Suprapubic skin (tissue), 3 donors: ENCODE results near the gene ZFP1.

ENCODE experiments used
- CTCF ChIP-seq, 2 donors: fragments of 200-600 bp in 1 of 2; fragments of 450-650 bp in 1 of 2; sonication (generic) in 1 of 2; IDR thresholded peaks; one replicate each; pipeline ENCODE4 v1.5.1; 2016 to 2019; ENCODE audit warnings: antibody characterized with exemption in 2 of 2, mild to moderate bottlenecking in 1 of 2, moderate library complexity in 1 of 2
- POLR2A ChIP-seq, 2 donors: fragments of 450-650 bp; IDR thresholded peaks; one replicate each; pipeline ENCODE4 v1.6.1; 2017; ENCODE audit warnings: antibody characterized with exemption in 2 of 2, mild to moderate bottlenecking in 2 of 2, moderate library complexity in 2 of 2

- TF ChIP-seq POLR2A (IDR thresholded peaks at IDR 0.05): no peak
- peak; percentile 77 to 89 for TF ChIP-seq CTCF (IDR thresholded peaks at IDR 0.05)
Observed at GRCh38 chr16:75110637-75111513, 37.4 kb upstream of the ZFP1 start.
